ENCODE measurements around the gene DLEC1. TPM values are rescaled to one million over a fixed set of nuclear protein-coding genes. Genes with fewer than 3 reads are reported as not detected.

DLEC1 gene
- total and polyA plus RNA-seq, 2 experiments from 2014 or later: 0.15 TPM; not detected in 1

- H3K9me3 ChIP-seq (ENCODE audit: low read depth): no peaks in the 10 kb centered on the region
- TF ChIP-seq EZH2phosphoT487 (IDR thresholded peaks at IDR 0.05; ENCODE audit: insufficient read depth, low read depth): no peak
- no peak for TF ChIP-seq EZH2 (IDR thresholded peaks at IDR 0.05; ENCODE audit: insufficient read depth, poor library complexity, severe bottlenecking)
- no peaks in the 10 kb centered on the region for H3K36me3 ChIP-seq (ENCODE audit: low read depth)
- H3K79me2 ChIP-seq (ENCODE audit: insufficient read depth): no peaks in the 10 kb centered on the region
- H3K4me2 ChIP-seq (ENCODE audit: unreplicated experiment): no peak overlapping the region
- no peaks in the 10 kb centered on the region for H3K4me1 ChIP-seq (ENCODE audit: insufficient read depth)
- no peaks in the 10 kb centered on the region for H3F3A ChIP-seq (ENCODE audit: insufficient read depth)
- DNase-seq: no peak
- no peaks in the 10 kb centered on the region for H3K27me3 ChIP-seq (replicated peaks; ENCODE audit: insufficient read depth)
- no peak overlapping the region for H3K27ac ChIP-seq
- in situ Hi-C loops (cut with MboI): no loop called here
- no peaks in the 10 kb centered on the region for H3K9me2 ChIP-seq (ENCODE audit: insufficient read depth)
- H3K9ac ChIP-seq: no peak overlapping the region
- H3K4me3 ChIP-seq: no peak overlapping the region
- 58 to 69% methylated on average over 3 of the region's 3 CpGs for WGBS, 2 experiments (ENCODE audit: low coverage in 1 of 2, low lambda C conversion rate in 2 of 2, missing lambda C conversion rate in 2 of 2)
- no peaks in the 10 kb centered on the region for H4K20me1 ChIP-seq (ENCODE audit: insufficient read depth)
- H2AFZ ChIP-seq: no peak overlapping the region
These were observed 51.4 kb downstream of the DLEC1 start for GRCh38 chr3:38090453-38090852.

- Histone ChIP-seq H3K27ac (no peak overlapping the region), H3K9me3 (ENCODE audit: low read depth) (no peaks in the 10 kb centered on the region), H3F3A (ENCODE audit: insufficient read depth) (no peaks in the 10 kb centered on the region), H3K9me2 (ENCODE audit: insufficient read depth) (no peaks in the 10 kb centered on the region), H3K4me2 (ENCODE audit: unreplicated experiment) (no peak overlapping the region), H3K36me3 (ENCODE audit: low read depth) (no peaks in the 10 kb centered on the region), H3K4me1 (ENCODE audit: insufficient read depth) (no peaks in the 10 kb centered on the region), H3K4me3 (no peak overlapping the region), H3K27me3 (replicated peaks; ENCODE audit: insufficient read depth) (peaks cover 13% of the 10 kb centered on the region), H3K79me2 (ENCODE audit: insufficient read depth) (no peaks in the 10 kb centered on the region), H4K20me1 (ENCODE audit: insufficient read depth) (no peaks in the 10 kb centered on the region), H2AFZ (no peak overlapping the region), H3K9ac (no peak overlapping the region)
- no peak for TF ChIP-seq EZH2 (IDR thresholded peaks at IDR 0.05; ENCODE audit: insufficient read depth, poor library complexity, severe bottlenecking)
- WGBS, 2 experiments (ENCODE audit: low coverage in 1 of 2, low lambda C conversion rate in 2 of 2, missing lambda C conversion rate in 2 of 2): 22 to 38% methylated on average over 3 of the region's 3 CpGs
- no peak for DNase-seq
- in situ Hi-C loops (cut with MboI): no loop called here
These were observed 56.0 kb downstream of the DLEC1 start for GRCh38 chr3:38094999-38095398.

GRCh38 chr3:38095669-38096483 lies 56.9 kb downstream of the DLEC1 start:
- Histone ChIP-seq H3K9me2 (ENCODE audit: insufficient read depth) (no peaks in the 10 kb centered on the region), H3K27ac (no peak overlapping the region), H2AFZ (no peak overlapping the region), H3K27me3 (replicated peaks; ENCODE audit: insufficient read depth) (peaks cover 22% of the 10 kb centered on the region), H3K4me3 (no peak overlapping the region), H3K36me3 (ENCODE audit: low read depth) (no peaks in the 10 kb centered on the region), H3K4me2 (ENCODE audit: unreplicated experiment) (no peak overlapping the region), H3K9me3 (ENCODE audit: low read depth) (no peaks in the 10 kb centered on the region), H3K79me2 (ENCODE audit: insufficient read depth) (no peaks in the 10 kb centered on the region), H4K20me1 (ENCODE audit: insufficient read depth) (no peaks in the 10 kb centered on the region), H3F3A (ENCODE audit: insufficient read depth) (no peaks in the 10 kb centered on the region), H3K4me1 (ENCODE audit: insufficient read depth) (no peaks in the 10 kb centered on the region), H3K9ac (no peak overlapping the region)
- TF ChIP-seq EZH2 (IDR thresholded peaks at IDR 0.05; ENCODE audit: insufficient read depth, poor library complexity, severe bottlenecking) (no peak), EZH2phosphoT487 (IDR thresholded peaks at IDR 0.05; ENCODE audit: insufficient read depth, low read depth) (no peak)
- no peak for DNase-seq
- in situ Hi-C loops (cut with MboI): no loop called here
- WGBS, 2 experiments (ENCODE audit: low coverage in 1 of 2, low lambda C conversion rate in 2 of 2, missing lambda C conversion rate in 2 of 2): 42 to 52% methylated on average over 6 of the region's 6 CpGs

- Histone ChIP-seq H3K36me3 (ENCODE audit: low read depth) (no peaks in the 10 kb centered on the region), H3K9me3 (ENCODE audit: low read depth) (no peaks in the 10 kb centered on the region), H2AFZ (no peak overlapping the region), H3K4me1 (ENCODE audit: insufficient read depth) (no peaks in the 10 kb centered on the region), H3F3A (ENCODE audit: insufficient read depth) (no peaks in the 10 kb centered on the region), H4K20me1 (ENCODE audit: insufficient read depth) (no peaks in the 10 kb centered on the region), H3K9ac (no peak overlapping the region), H3K4me3 (no peak overlapping the region), H3K79me2 (ENCODE audit: insufficient read depth) (no peaks in the 10 kb centered on the region), H3K4me2 (ENCODE audit: unreplicated experiment) (no peak overlapping the region), H3K9me2 (ENCODE audit: insufficient read depth) (no peaks in the 10 kb centered on the region), H3K27me3 (replicated peaks; ENCODE audit: insufficient read depth) (peaks cover 24% of the 10 kb centered on the region), H3K27ac (no peak overlapping the region)
- no peak for TF ChIP-seq EZH2 (IDR thresholded peaks at IDR 0.05; ENCODE audit: insufficient read depth, poor library complexity, severe bottlenecking)
- no peak for TF ChIP-seq EZH2phosphoT487 (IDR thresholded peaks at IDR 0.05; ENCODE audit: insufficient read depth, low read depth)
- WGBS, 2 experiments (ENCODE audit: low coverage in 1 of 2, low lambda C conversion rate in 2 of 2, missing lambda C conversion rate in 2 of 2): 54 to 57% methylated on average over 19 of the region's 19 CpGs
- in situ Hi-C loops (cut with MboI): no loop called here
- no peak for DNase-seq
These were observed 58.7 kb downstream of the DLEC1 start for GRCh38 chr3:38097446-38098375.
